Lung (tissue), 12 donors: ENCODE measurements around the gene FTH1. TPM values are rescaled to one million over a fixed set of nuclear protein-coding genes. Genes with fewer than 3 reads are reported as not detected.
"Not testable (repeated sequence)": the region's sequence is repeated elsewhere in the genome, so short reads cannot be mapped to it uniquely, and the experiment has no call there.

Source experiments
- ATAC-seq: fragments of 200-7000 bp; cut with Tn5 transposase; one replicate; pipeline ENCODE4 v1.9.1; 2020; ENCODE audit warnings: moderate number of reproducible peaks; ENCODE audit not compliant: insufficient read depth, low FRiP score
- DNase-seq, 3 donors: peaks; one replicate each; pipeline ENCODE4 v3.0.0-alpha.2; 2013 to 2017
- H3K27ac ChIP-seq, 2 donors: one replicate each; pipeline ENCODE4 v1.5.1; 2013; ENCODE audit warnings: mild to moderate bottlenecking in 2 of 2, moderate library complexity in 2 of 2, control low read depth in 1 of 2, inconsistent platforms in 1 of 2, low read depth in 1 of 2, low read length in 1 of 2
- H3K27me3 ChIP-seq, 3 donors: one replicate each; pipeline ENCODE4 v1.5.1; 2013; ENCODE audit warnings: low read length in 2 of 3; ENCODE audit not compliant: control insufficient read depth in 3 of 3, insufficient read depth in 3 of 3
- H3K36me3 ChIP-seq, 4 donors: one replicate each; pipeline ENCODE4 v1.5.1; 2013; ENCODE audit warnings: low read length in 4 of 4, mild to moderate bottlenecking in 1 of 4, moderate library complexity in 1 of 4; ENCODE audit not compliant: control insufficient read depth in 4 of 4, insufficient read depth in 4 of 4
- H3K4me1 ChIP-seq, 5 donors: one replicate each; pipeline ENCODE4 v1.5.1; 2013; ENCODE audit warnings: low read length in 5 of 5, mild to moderate bottlenecking in 2 of 5, moderate library complexity in 1 of 5; ENCODE audit not compliant: control insufficient read depth in 5 of 5, insufficient read depth in 5 of 5
- H3K4me3 ChIP-seq: one replicate; pipeline ENCODE4 v1.5.1; 2013; ENCODE audit warnings: mild to moderate bottlenecking, control low read depth, moderate library complexity
- H3K9ac ChIP-seq, 2 donors: one replicate each; pipeline ENCODE4 v1.5.1; 2013; ENCODE audit warnings: low read length in 2 of 2, control low read depth in 1 of 2; ENCODE audit not compliant: insufficient read depth in 1 of 2
- H3K9me3 ChIP-seq, 4 donors: one replicate each; pipeline ENCODE4 v1.5.1; 2013; ENCODE audit warnings: low read length in 3 of 4, mild to moderate bottlenecking in 1 of 4, moderate library complexity in 1 of 4; ENCODE audit not compliant: control insufficient read depth in 4 of 4, insufficient read depth in 3 of 4
- CTCF ChIP-seq: IDR thresholded peaks from 2 replicates; pipeline ENCODE4 v1.5.1; 2012; ENCODE audit warnings: mild to moderate bottlenecking; ENCODE audit errors: control extremely low read depth, extremely low read depth
- WGBS, 2 donors: extraction: QIAGEN DNeasy Blood & Tissue Kit; methylation state at CpG; one replicate each; pipeline ENCODE4 v1.1.7; 2013; 5-methylcytosine and 5-hydroxymethylcytosine counted together
- polyA plus RNA-seq, 2 donors: library from polyadenylated mRNA; stranded (reverse); fragments of 200-250 nt; gene quantifications; one replicate each; pipeline ENCODE4 v1.2.1, GENCODE V29; 2013
- total RNA-seq, 2 donors: library from RNA; depleted of rRNA in 1 of 2; stranded (reverse); fragments of >200 nt in 1 of 2; gene quantifications; one replicate each; pipeline ENCODE4 v1.2.1, GENCODE V29; 2014 to 2021
- donor health status: control.
- donor health status: control.
- donor health status: Bipolar disorder and iron deficiency.
- donor health status: healthy.
- donor health status: DM: yes; HTN: yes; CAD: no.

FTH1 gene
- total and polyA plus RNA-seq, 4 donors = 1,737 to 24,273 (median 5,185) TPM

GRCh38 chr11:61954851-61955421 is 12.5 kb downstream of the FTH1 start:
- no peak for TF ChIP-seq CTCF
- peaks cover 0 to 8% (median 0%) of the 10 kb centered on the region in 5 donors for H3K4me1 ChIP-seq
- DNase-seq (peak; percentile 83 to 93 (median 86)), ATAC-seq (peak; percentile 86)
- H3K27ac ChIP-seq = peak overlapping the region; percentile 26 to 81
- peak overlapping the region; percentile 33 for H3K4me3 ChIP-seq
- WGBS, 2 donors = 2 to 9% methylated on average over 21 of the region's 21 CpGs
- peaks cover 0 to 3% (median 0%) of the 10 kb centered on the region in 3 donors for H3K27me3 ChIP-seq
- peaks cover 0 to 13% (median 11%) of the 10 kb centered on the region in 4 donors for H3K36me3 ChIP-seq
- no peak overlapping the region for H3K9ac ChIP-seq
- H3K9me3 ChIP-seq = no peaks in the 10 kb centered on the region

- no peak overlapping the region for H3K9ac ChIP-seq
Measured at GRCh38 chr11:61954106-61954850, 13.2 kb downstream of the FTH1 start.

DNA sequence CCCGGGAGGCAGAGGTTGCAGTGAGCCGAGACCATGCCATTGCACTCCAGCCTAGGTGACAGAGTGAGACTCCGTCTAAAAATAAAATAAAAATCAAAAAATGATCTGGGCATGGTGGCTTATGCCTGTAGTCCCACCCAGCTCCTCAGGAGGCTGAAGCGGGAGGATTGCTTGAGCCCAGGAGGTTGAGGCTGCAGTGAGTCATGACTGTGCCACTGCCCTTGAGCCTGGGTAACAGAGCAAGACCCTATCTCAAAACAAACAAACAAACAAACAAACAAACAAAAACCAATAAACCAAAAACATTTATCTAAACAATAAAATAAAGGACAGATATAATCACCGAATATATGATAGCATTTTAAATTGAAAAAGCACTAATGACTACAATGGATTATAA is 13.8 kb downstream of the FTH1 start:
- H3K9me3 ChIP-seq, ATAC-seq, H3K27ac ChIP-seq, H3K4me3 ChIP-seq, DNase-seq, H3K27me3 ChIP-seq, H3K9ac ChIP-seq: not testable (repeated sequence)
- H3K36me3 ChIP-seq = peaks cover 0 to 13% (median 6%) of the 10 kb centered on the region in 4 donors
- WGBS, 2 donors = 94 to 95% methylated on average over 5 of the region's 5 CpGs
- H3K4me1 ChIP-seq = peaks cover 0 to 19% (median 4%) of the 10 kb centered on the region in 5 donors

More at GRCh38 chr11:61954106-61954850, 13.2 kb downstream of the FTH1 start:
- Histone ChIP-seq H3K4me1 (peaks cover 0 to 14% (median 3%) of the 10 kb centered on the region in 5 donors), H3K9me3 (no peaks in the 10 kb centered on the region), H3K27ac (peak overlapping the region; percentile 26 to 77), H3K36me3 (peaks cover 0 to 13% (median 7%) of the 10 kb centered on the region in 4 donors), H3K4me3 (no peak overlapping the region), H3K27me3 (peaks cover 0 to 3% (median 0%) of the 10 kb centered on the region in 3 donors)
- no peak for TF ChIP-seq CTCF
- DNase-seq (no peak), ATAC-seq (no peak)
- 92% methylated on average over 9 of the region's 9 CpGs for WGBS, 2 donors

DNA sequence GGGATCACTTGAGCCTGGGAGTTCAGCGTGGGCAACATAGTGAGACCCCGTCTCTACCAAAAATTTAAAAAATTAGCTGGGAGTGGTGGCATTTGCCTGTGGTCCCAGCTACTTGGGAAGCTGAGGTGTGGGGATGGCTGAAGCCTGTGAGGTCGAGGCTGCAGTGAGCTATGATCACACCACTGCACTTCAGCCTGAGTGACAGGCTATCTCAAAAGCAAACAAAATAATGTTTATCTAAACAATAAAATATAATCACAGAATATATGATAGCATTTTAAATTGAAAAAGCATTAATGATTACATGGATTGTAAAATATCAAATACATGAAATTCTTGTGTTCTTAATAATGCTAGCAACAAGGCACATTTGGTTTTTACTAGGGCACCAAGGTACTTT is 14.6 kb downstream of the FTH1 start:
- Histone ChIP-seq H3K27ac (no peak overlapping the region), H3K36me3 (peaks cover 0 to 9% (median 3%) of the 10 kb centered on the region in 4 donors), H3K4me1 (peaks cover 0 to 19% (median 8%) of the 10 kb centered on the region in 5 donors), H3K9ac (no peak overlapping the region), H3K27me3 (peaks cover 0 to 3% (median 0%) of the 10 kb centered on the region in 3 donors), H3K4me3 (no peak overlapping the region), H3K9me3 (no peaks in the 10 kb centered on the region)
- 90 to 94% methylated on average over 3 of the region's 3 CpGs for WGBS, 2 donors
- DNase-seq (no peak), ATAC-seq (no peak)
- no peak for TF ChIP-seq CTCF
